PFSK-1 (cell line): ENCODE results near the gene ADGRB3.

Experiments used
- REST ChIP-seq, 2 experiments: IDR thresholded peaks; 2 replicates each; pipeline versions ENCODE4 v1.6.1 to v1.8.0; 2011 to 2012; ENCODE audit warnings: low read depth in 2 of 2, low read length in 2 of 2, control low read depth in 1 of 2, inconsistent platforms in 1 of 2, mild to moderate bottlenecking in 1 of 2, moderate library complexity in 1 of 2; ENCODE audit not compliant: insufficient read depth in 1 of 2
- SIN3A ChIP-seq: IDR thresholded peaks from 2 replicates; pipeline ENCODE4 v1.6.1; 2012; ENCODE audit warnings: mild to moderate bottlenecking, low read length, moderate library complexity, borderline replicate concordance; ENCODE audit not compliant: insufficient read depth
- TAF1 ChIP-seq: IDR thresholded peaks from 2 replicates; pipeline ENCODE4 v1.6.1; 2012; ENCODE audit warnings: low read length, control low read depth, borderline replicate concordance; ENCODE audit not compliant: insufficient read depth

- TF ChIP-seq REST (IDR thresholded peaks at IDR 0.05; ENCODE audit: insufficient read depth in 1 of 2, low read depth in 2 of 2, low read length in 2 of 2) (no peak), TAF1 (no peak), SIN3A (no peak)
Measured at GRCh38 chr6:69128411-69128810, 493.3 kb downstream of the ADGRB3 start.
